HepG2 (cell line): ENCODE data around the gene SYNGAP1. TPM values are rescaled to one million over a fixed set of nuclear protein-coding genes. Genes with fewer than 3 reads are reported as not detected.

Experiments
- CC2D1A ChIP-seq: sonication (generic); formaldehyde crosslinking; IDR thresholded peaks from 2 replicates; pipeline ENCODE4 v1.8.1; 2023; ENCODE audit warnings: mild to moderate bottlenecking, missing genetic modification reagents
- DMAP1 ChIP-seq: IDR thresholded peaks from 2 replicates; pipeline ENCODE4 v1.6.1; 2016
- JARID2 ChIP-seq: sonication (generic); formaldehyde crosslinking; IDR thresholded peaks from 2 replicates; pipeline ENCODE4 v1.8.1; 2023; ENCODE audit warnings: missing genetic modification reagents, inconsistent platforms; ENCODE audit not compliant: insufficient replicate concordance
- KDM5A ChIP-seq: fragments of 200-600 bp; sonication (generic); IDR thresholded peaks from 2 replicates; pipeline ENCODE4 v1.7.0; 2018; ENCODE audit warnings: antibody characterized with exemption, mild to moderate bottlenecking, low read length, borderline replicate concordance
- LRRFIP1 ChIP-seq: sonication (generic); formaldehyde crosslinking; conservative IDR thresholded peaks from 2 replicates; pipeline ENCODE4 v1.4.0; 2020; ENCODE audit warnings: missing genetic modification reagents
- MTF1 ChIP-seq: sonication (generic); formaldehyde crosslinking; IDR thresholded peaks from 2 replicates; pipeline ENCODE4 v1.5.0; 2020; ENCODE audit warnings: missing genetic modification reagents
- PTBP1 ChIP-seq: fragments of 200-400 bp; formaldehyde crosslinking; IDR thresholded peaks from 2 replicates; pipeline ENCODE4 v1.6.1; 2018; ENCODE audit warnings: low read length, low read depth; ENCODE audit not compliant: poor library complexity, severe bottlenecking
- SAP130 ChIP-seq: IDR thresholded peaks from 2 replicates; pipeline ENCODE4 v1.6.1; 2016; ENCODE audit warnings: low read depth
- SP2 ChIP-seq: sonication (generic); formaldehyde crosslinking; IDR thresholded peaks from 2 replicates; pipeline ENCODE4 v1.5.1; 2020; ENCODE audit warnings: mild to moderate bottlenecking, missing genetic modification reagents
- SP4 ChIP-seq: sonication (generic); formaldehyde crosslinking; IDR thresholded peaks from 2 replicates; pipeline ENCODE4 v1.8.1; 2023; ENCODE audit warnings: mild to moderate bottlenecking, missing genetic modification reagents
- ZFP36L1 ChIP-seq: sonication (generic); formaldehyde crosslinking; IDR thresholded peaks from 2 replicates; pipeline ENCODE4 v1.8.0; 2022; ENCODE audit warnings: mild to moderate bottlenecking, missing genetic modification reagents, moderate library complexity
- ZNF225 ChIP-seq: sonication (generic); formaldehyde crosslinking; IDR thresholded peaks from 2 replicates; pipeline ENCODE4 v1.4.0; 2020; ENCODE audit warnings: mild to moderate bottlenecking, missing genetic modification reagents
- ZNF282 ChIP-seq: fragments of 450-650 bp; IDR thresholded peaks from 2 replicates; pipeline ENCODE4 v1.6.1; 2018; ENCODE audit not compliant: partially characterized antibody
- ZNF296 ChIP-seq: sonication (generic); formaldehyde crosslinking; conservative IDR thresholded peaks from 2 replicates; pipeline ENCODE4 v1.5.0; 2020; ENCODE audit warnings: mild to moderate bottlenecking, missing genetic modification reagents
- ZNF335 ChIP-seq: sonication (generic); formaldehyde crosslinking; IDR thresholded peaks from 2 replicates; pipeline ENCODE4 v1.4.0; 2020; ENCODE audit warnings: missing genetic modification reagents
- ZNF501 ChIP-seq: sonication (generic); formaldehyde crosslinking; IDR thresholded peaks from 2 replicates; pipeline ENCODE4 v1.5.1; 2020; ENCODE audit warnings: mild to moderate bottlenecking, moderate library complexity, missing genetic modification reagents
- ZNF550 ChIP-seq: sonication (generic); formaldehyde crosslinking; IDR thresholded peaks from 2 replicates; pipeline ENCODE4 v1.4.0; 2020; ENCODE audit warnings: mild to moderate bottlenecking, missing genetic modification reagents, borderline replicate concordance
- ZNF556 ChIP-seq: sonication (generic); formaldehyde crosslinking; IDR thresholded peaks from 2 replicates; pipeline ENCODE4 v1.4.0; 2020; ENCODE audit warnings: mild to moderate bottlenecking, missing genetic modification reagents, borderline replicate concordance
- ZNF577 ChIP-seq: sonication (generic); formaldehyde crosslinking; IDR thresholded peaks from 2 replicates; pipeline ENCODE4 v1.4.0; 2020; ENCODE audit warnings: mild to moderate bottlenecking, low read depth, missing genetic modification reagents, borderline replicate concordance
- ZNF614 ChIP-seq: IDR thresholded peaks from 2 replicates; pipeline ENCODE4 v1.6.1; 2018; ENCODE audit warnings: missing biosample characterization, missing genetic modification reagents, inconsistent platforms, borderline replicate concordance
- ZNF644 ChIP-seq: IDR thresholded peaks from 2 replicates; pipeline ENCODE4 v1.6.1; 2016; ENCODE audit warnings: low read depth
- ZNF710 ChIP-seq: sonication (generic); formaldehyde crosslinking; IDR thresholded peaks from 2 replicates; pipeline ENCODE4 v1.5.0; 2020; ENCODE audit warnings: mild to moderate bottlenecking, missing genetic modification reagents, borderline replicate concordance
- ZNF713 ChIP-seq: sonication (generic); formaldehyde crosslinking; IDR thresholded peaks from 2 replicates; pipeline ENCODE4 v1.4.0; 2020; ENCODE audit warnings: mild to moderate bottlenecking, missing genetic modification reagents
- ZNF891 ChIP-seq: sonication (generic); formaldehyde crosslinking; IDR thresholded peaks from 2 replicates; pipeline ENCODE4 v1.5.0; 2020; ENCODE audit warnings: mild to moderate bottlenecking, missing genetic modification reagents
- polyA plus RNA-seq, 8 experiments: library from polyadenylated mRNA; depleted of rRNA in 3 of 8; stranded (reverse) in 7 of 8; unstranded in 1 of 8; fragments of >200 nt; fragmentation: Illumina TruSeq in 4 of 8; extraction: Trizol in 4 of 8; gene quantifications; 2 replicates each; pipeline versions ENCODE4 v1.2.1 to v1.2.3, GENCODE V29; 2011 to 2016; ENCODE audit warnings: low read depth in 4 of 8, missing spikeins in 1 of 8, mixed read lengths in 1 of 8; ENCODE audit not compliant: insufficient read depth in 1 of 8
- total RNA-seq, 5 experiments: library from RNA; depleted of rRNA; stranded (reverse); fragments of >200 nt; fragmentation: Illumina TruSeq; extraction: Trizol; gene quantifications; 2 replicates each; pipeline ENCODE4 v1.2.3, GENCODE V29; 2016; ENCODE audit warnings: low read depth in 1 of 5
- TF ChIP-seq, protein P1 (sequence below): IDR thresholded peaks from 2 replicates; pipeline ENCODE4 v1.6.1; 2016
- TF ChIP-seq, protein P2 (sequence below): sonication (generic); formaldehyde crosslinking; IDR thresholded peaks from 2 replicates; pipeline ENCODE4 v1.4.0; 2020; ENCODE audit warnings: mild to moderate bottlenecking, missing genetic modification reagents

Gene SYNGAP1
- total and polyA plus RNA-seq, 2 of the 13 experiments (the other 11 are each of a cell fraction or from before 2014, with no cell fraction given), result 0.75 to 1.1 TPM

DNA sequence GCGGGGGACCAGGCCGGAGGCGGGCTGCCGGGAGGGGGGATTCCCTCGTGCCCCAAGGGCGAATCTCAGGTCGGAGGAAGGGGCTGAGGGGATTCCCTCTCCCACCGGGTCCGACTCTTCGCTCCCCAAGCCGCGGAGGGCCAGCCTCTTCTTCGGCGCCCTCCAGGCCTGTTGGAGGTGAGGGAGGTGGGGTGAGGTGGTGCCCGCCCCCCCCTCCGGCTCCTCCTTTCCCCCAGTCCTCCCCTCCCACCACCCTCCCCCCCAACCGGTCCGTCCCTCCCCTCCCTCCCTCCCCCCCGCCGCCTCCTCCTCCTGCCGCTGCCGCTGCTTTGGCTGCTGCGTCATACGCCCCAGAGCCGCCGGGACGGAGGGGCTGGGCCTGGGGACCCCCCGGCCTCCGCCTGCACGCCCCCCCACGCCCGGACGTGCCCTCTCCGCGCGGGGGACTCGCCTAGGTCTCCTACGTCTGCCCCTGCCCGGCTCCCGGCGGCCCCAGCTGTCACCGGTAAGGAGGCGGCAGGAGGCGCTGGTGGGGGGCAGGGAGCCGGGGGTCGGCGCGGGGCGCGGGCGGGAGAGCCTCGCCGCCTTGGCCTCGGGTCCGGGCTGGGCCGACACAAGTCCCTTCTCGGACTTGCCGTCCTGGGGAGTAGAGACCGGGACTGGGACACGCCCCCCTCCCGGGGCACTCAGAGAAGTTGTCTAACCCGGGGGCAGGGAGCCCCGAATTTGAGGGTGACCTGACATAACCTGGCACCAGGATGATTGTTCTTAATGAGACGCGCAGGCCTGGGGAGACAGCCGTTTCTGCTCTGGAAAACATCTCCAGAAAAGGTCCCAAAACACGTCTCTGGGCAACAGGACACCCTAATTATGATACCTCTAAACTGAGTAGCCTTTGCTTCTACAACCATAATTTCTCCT, 8.9 kb upstream of the SYNGAP1 start, which contains the start of gene PHF1 (continued):
- TF ChIP-seq ZNF710 (peak; percentile 58; the same call in 1 of the 2 replicates), ZNF501 (CRISPR knock-in tag) (no peak), ZNF556 (CRISPR knock-in tag) (no peak), CC2D1A (CRISPR knock-in tag) (no peak), PTBP1 (no peak), ZNF713 (CRISPR knock-in tag) (no peak), ZNF644 (CRISPR knock-in tag) (no peak), JARID2 (CRISPR knock-in tag) (no peak), ZNF614 (CRISPR knock-in tag) (no peak), ZNF296 (no peak), ZNF335 (CRISPR knock-in tag) (no peak), MTF1 (CRISPR knock-in tag) (no peak), ZNF282 (no peak), ZFP36L1 (CRISPR knock-in tag) (no peak), LRRFIP1 (CRISPR knock-in tag) (no peak), SP2 (no peak), SAP130 (CRISPR knock-in tag) (peak; percentile 88), KDM5A (peak; percentile 41), ZNF225 (CRISPR knock-in tag) (no peak), SP4 (CRISPR knock-in tag) (peak; percentile 56; the same call in 1 of the 2 replicates), ZNF891 (CRISPR knock-in tag) (no peak; the same call in 1 of the 2 replicates), ZNF577 (CRISPR knock-in tag) (no peak), DMAP1 (no peak), ZNF550 (CRISPR knock-in tag) (no peak)
- TF ChIP-seq, protein P1, sequence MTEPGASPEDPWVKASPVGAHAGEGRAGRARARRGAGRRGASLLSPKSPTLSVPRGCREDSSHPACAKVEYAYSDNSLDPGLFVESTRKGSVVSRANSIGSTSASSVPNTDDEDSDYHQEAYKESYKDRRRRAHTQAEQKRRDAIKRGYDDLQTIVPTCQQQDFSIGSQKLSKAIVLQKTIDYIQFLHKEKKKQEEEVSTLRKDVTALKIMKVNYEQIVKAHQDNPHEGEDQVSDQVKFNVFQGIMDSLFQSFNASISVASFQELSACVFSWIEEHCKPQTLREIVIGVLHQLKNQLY (CRISPR knock-in tag), result no peak
- TF ChIP-seq, protein P2, sequence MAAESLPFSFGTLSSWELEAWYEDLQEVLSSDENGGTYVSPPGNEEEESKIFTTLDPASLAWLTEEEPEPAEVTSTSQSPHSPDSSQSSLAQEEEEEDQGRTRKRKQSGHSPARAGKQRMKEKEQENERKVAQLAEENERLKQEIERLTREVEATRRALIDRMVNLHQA (CRISPR knock-in tag), result no peak
